Liver (tissue), 9 donors: ENCODE results near the gene GPX3. TPM values are rescaled to one million over a fixed set of nuclear protein-coding genes. Genes with fewer than 3 reads are reported as not detected.
A peak's percentile ranks its signal among the peaks of the same experiment; 100 is the strongest.

Source experiments
- DNase-seq: peaks from one replicate; pipeline ENCODE4 v3.0.0-alpha.2; 2017; ENCODE audit warnings: low spot score
- H3K27ac ChIP-seq, 2 donors: one replicate each; pipeline ENCODE4 v1.7.0; 2013; ENCODE audit warnings: inconsistent platforms in 2 of 2, low read length in 2 of 2, control low read depth in 1 of 2, low read depth in 1 of 2, mild to moderate bottlenecking in 1 of 2
- H3K27me3 ChIP-seq, 4 donors: one replicate each; pipeline versions ENCODE4 v1.6.1 to v1.7.0; 2013; ENCODE audit warnings: low read length in 3 of 4, inconsistent platforms in 1 of 4, mild to moderate bottlenecking in 1 of 4, moderate library complexity in 1 of 4; ENCODE audit not compliant: control insufficient read depth in 4 of 4, insufficient read depth in 4 of 4
- H3K36me3 ChIP-seq, 4 donors: one replicate each; pipeline versions ENCODE4 v1.6.1 to v1.7.0; 2013; ENCODE audit warnings: low read length in 3 of 4, mild to moderate bottlenecking in 3 of 4, low read depth in 1 of 4, moderate library complexity in 1 of 4; ENCODE audit not compliant: control insufficient read depth in 4 of 4, insufficient read depth in 3 of 4
- H3K4me1 ChIP-seq, 4 donors: one replicate each; pipeline versions ENCODE4 v1.6.1 to v1.7.0; 2013; ENCODE audit warnings: low read length in 3 of 4, mild to moderate bottlenecking in 3 of 4, moderate library complexity in 1 of 4; ENCODE audit not compliant: control insufficient read depth in 4 of 4, insufficient read depth in 4 of 4
- H3K4me3 ChIP-seq, 3 donors: one replicate each; pipeline versions ENCODE4 v1.6.1 to v1.7.0; 2013; ENCODE audit warnings: low read length in 3 of 3, control low read depth in 1 of 3, low read depth in 1 of 3, mild to moderate bottlenecking in 1 of 3
- H3K9ac ChIP-seq, 2 donors: one replicate each; pipeline ENCODE4 v1.7.0; 2013; ENCODE audit warnings: low read length in 2 of 2, mild to moderate bottlenecking in 2 of 2, moderate library complexity in 2 of 2, control low read depth in 1 of 2, low read depth in 1 of 2
- H3K9me3 ChIP-seq, 4 donors: one replicate each; pipeline versions ENCODE4 v1.6.1 to v1.7.0; 2013; ENCODE audit warnings: low read length in 3 of 4; ENCODE audit not compliant: control insufficient read depth in 4 of 4
- ATF3 ChIP-seq: IDR thresholded peaks from 2 replicates; pipeline ENCODE4 v1.6.1; 2016; ENCODE audit warnings: antibody characterized with exemption
- EGR1 ChIP-seq, 2 donors: IDR thresholded peaks; 2 replicates each; pipeline ENCODE4 v1.6.1; 2016 to 2018; ENCODE audit warnings: antibody characterized with exemption in 2 of 2, low read depth in 2 of 2
- FOXA1 ChIP-seq: IDR thresholded peaks from 2 replicates; pipeline ENCODE4 v1.6.1; 2016; ENCODE audit warnings: antibody characterized with exemption
- FOXA2 ChIP-seq: IDR thresholded peaks from 2 replicates; pipeline ENCODE4 v1.6.1; 2016; ENCODE audit warnings: antibody characterized with exemption
- GABPA ChIP-seq, 2 donors: IDR thresholded peaks in 1 of 2; conservative IDR thresholded peaks in 1 of 2; 2 replicates each; pipeline ENCODE4 v1.6.1; 2016; ENCODE audit warnings: antibody characterized with exemption in 2 of 2, mild to moderate bottlenecking in 1 of 2, moderate library complexity in 1 of 2
- HNF4A ChIP-seq, 2 donors: conservative IDR thresholded peaks; 2 replicates each; pipeline ENCODE4 v1.6.1; 2016; ENCODE audit warnings: antibody characterized with exemption in 2 of 2, mild to moderate bottlenecking in 2 of 2
- HNF4G ChIP-seq: IDR thresholded peaks from 2 replicates; pipeline ENCODE4 v1.6.1; 2016; ENCODE audit warnings: antibody characterized with exemption
- JUND ChIP-seq, 2 donors: IDR thresholded peaks; 2 replicates each; pipeline ENCODE4 v1.6.1; 2016; ENCODE audit warnings: antibody characterized with exemption in 2 of 2
- NR2F2 ChIP-seq: IDR thresholded peaks from 2 replicates; pipeline ENCODE4 v1.6.1; 2016; ENCODE audit warnings: antibody characterized with exemption
- RAD21 ChIP-seq, 2 donors: IDR thresholded peaks; 2 replicates each; pipeline ENCODE4 v1.6.1; 2016; ENCODE audit warnings: antibody characterized with exemption in 2 of 2, mild to moderate bottlenecking in 2 of 2
- RXRA ChIP-seq, 2 donors: IDR thresholded peaks; 2 replicates each; pipeline ENCODE4 v1.6.1; 2017 to 2018; ENCODE audit warnings: antibody characterized with exemption in 2 of 2, mild to moderate bottlenecking in 1 of 2
- SP1 ChIP-seq: IDR thresholded peaks from 2 replicates; pipeline ENCODE4 v1.6.1; 2018; ENCODE audit warnings: antibody characterized with exemption, mild to moderate bottlenecking
- TAF1 ChIP-seq: conservative IDR thresholded peaks from 2 replicates; pipeline ENCODE4 v1.6.1; 2016; ENCODE audit warnings: antibody characterized with exemption, mild to moderate bottlenecking
- YY1 ChIP-seq: IDR thresholded peaks from 2 replicates; pipeline ENCODE4 v1.6.1; 2016; ENCODE audit warnings: antibody characterized with exemption, mild to moderate bottlenecking
- ZBTB33 ChIP-seq: IDR thresholded peaks from 2 replicates; pipeline ENCODE4 v1.6.1; 2016; ENCODE audit warnings: antibody characterized with exemption
- whole genome bisulfite sequencing: extraction: QIAGEN DNeasy Blood & Tissue Kit; methylation state at CpG from one replicate; pipeline ENCODE4 v1.1.7; 2013; 5-methylcytosine and 5-hydroxymethylcytosine counted together
- polyA plus RNA-seq, 2 donors: library from polyadenylated mRNA; stranded (reverse) in 1 of 2; unstranded in 1 of 2; fragments of 200-250 nt in 1 of 2; fragments of >200 nt in 1 of 2; fragmentation: Nextera tagmentation in 1 of 2; extraction: Ambion mirVana in 1 of 2; gene quantifications; one replicate each; pipeline versions ENCODE4 v1.2.1 to v1.2.3, GENCODE V29; 2013 to 2015
- total RNA-seq, 2 donors: library from RNA; depleted of rRNA; stranded (reverse); fragments of >200 nt; gene quantifications; one replicate each; pipeline ENCODE4 v1.2.3, GENCODE V29; 2014
- TF ChIP-seq, protein P1 (sequence below): fragments of 150-350 bp; IDR thresholded peaks from 2 replicates; pipeline ENCODE4 v1.5.1; 2017; ENCODE audit warnings: improper control_type of control experiment, low read depth, low read length; ENCODE audit not compliant: missing input control
- TF ChIP-seq, protein P2 (sequence below): IDR thresholded peaks from 2 replicates; pipeline ENCODE4 v1.6.1; 2016; ENCODE audit warnings: antibody characterized with exemption
- TF ChIP-seq, protein P3 (sequence below): IDR thresholded peaks from 2 replicates; pipeline ENCODE4 v1.6.1; 2016; ENCODE audit warnings: antibody characterized with exemption, mild to moderate bottlenecking
- donor health status: healthy.
- donor health status: healthy.
- donor health status: healthy.
- donor health status: healthy.
- donor health status: healthy.

Gene GPX3
- total and polyA plus RNA-seq, 4 donors = 72.9 to 878 (median 237) TPM

GRCh38 chr5:151025250-151025606 lies 4.8 kb downstream of the GPX3 start:
- Histone ChIP-seq H3K9ac (no peak overlapping the region), H3K36me3 (peaks cover 10 to 49% (median 36%) of the 10 kb centered on the region in 4 donors), H3K9me3 (no peaks in the 10 kb centered on the region), H3K27me3 (no peaks in the 10 kb centered on the region), H3K4me3 (no peak overlapping the region), H3K4me1 (peaks cover 8 to 42% (median 21%) of the 10 kb centered on the region in 4 donors), H3K27ac (peak overlapping the region; percentile 49 to 83)
- no peak for TF ChIP-seq EGR1 (IDR thresholded peaks at IDR 0.05; ENCODE audit: low read depth in 2 of 2)
- TF ChIP-seq GABPA (IDR thresholded peaks at IDR 0.05 in 1 of 2, conservative IDR thresholded peaks at IDR 0.05 in 1 of 2) = no peak
- TF ChIP-seq YY1 = no peak
- no peak for TF ChIP-seq FOXA1
- TF ChIP-seq ZBTB33 = no peak
- TF ChIP-seq RXRA (IDR thresholded peaks at IDR 0.05) = no peak
- no peak for TF ChIP-seq NR2F2
- TF ChIP-seq, protein P1, sequence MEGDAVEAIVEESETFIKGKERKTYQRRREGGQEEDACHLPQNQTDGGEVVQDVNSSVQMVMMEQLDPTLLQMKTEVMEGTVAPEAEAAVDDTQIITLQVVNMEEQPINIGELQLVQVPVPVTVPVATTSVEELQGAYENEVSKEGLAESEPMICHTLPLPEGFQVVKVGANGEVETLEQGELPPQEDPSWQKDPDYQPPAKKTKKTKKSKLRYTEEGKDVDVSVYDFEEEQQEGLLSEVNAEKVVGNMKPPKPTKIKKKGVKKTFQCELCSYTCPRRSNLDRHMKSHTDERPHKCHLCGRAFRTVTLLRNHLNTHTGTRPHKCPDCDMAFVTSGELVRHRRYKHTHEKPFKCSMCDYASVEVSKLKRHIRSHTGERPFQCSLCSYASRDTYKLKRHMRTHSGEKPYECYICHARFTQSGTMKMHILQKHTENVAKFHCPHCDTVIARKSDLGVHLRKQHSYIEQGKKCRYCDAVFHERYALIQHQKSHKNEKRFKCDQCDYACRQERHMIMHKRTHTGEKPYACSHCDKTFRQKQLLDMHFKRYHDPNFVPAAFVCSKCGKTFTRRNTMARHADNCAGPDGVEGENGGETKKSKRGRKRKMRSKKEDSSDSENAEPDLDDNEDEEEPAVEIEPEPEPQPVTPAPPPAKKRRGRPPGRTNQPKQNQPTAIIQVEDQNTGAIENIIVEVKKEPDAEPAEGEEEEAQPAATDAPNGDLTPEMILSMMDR = no peak
- no peak for TF ChIP-seq ATF3
- TF ChIP-seq HNF4G = no peak
- no peak for TF ChIP-seq TAF1
- TF ChIP-seq, protein P2, sequence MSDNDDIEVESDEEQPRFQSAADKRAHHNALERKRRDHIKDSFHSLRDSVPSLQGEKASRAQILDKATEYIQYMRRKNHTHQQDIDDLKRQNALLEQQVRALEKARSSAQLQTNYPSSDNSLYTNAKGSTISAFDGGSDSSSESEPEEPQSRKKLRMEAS = no peak
- TF ChIP-seq SP1 = no peak
- TF ChIP-seq, protein P3, sequence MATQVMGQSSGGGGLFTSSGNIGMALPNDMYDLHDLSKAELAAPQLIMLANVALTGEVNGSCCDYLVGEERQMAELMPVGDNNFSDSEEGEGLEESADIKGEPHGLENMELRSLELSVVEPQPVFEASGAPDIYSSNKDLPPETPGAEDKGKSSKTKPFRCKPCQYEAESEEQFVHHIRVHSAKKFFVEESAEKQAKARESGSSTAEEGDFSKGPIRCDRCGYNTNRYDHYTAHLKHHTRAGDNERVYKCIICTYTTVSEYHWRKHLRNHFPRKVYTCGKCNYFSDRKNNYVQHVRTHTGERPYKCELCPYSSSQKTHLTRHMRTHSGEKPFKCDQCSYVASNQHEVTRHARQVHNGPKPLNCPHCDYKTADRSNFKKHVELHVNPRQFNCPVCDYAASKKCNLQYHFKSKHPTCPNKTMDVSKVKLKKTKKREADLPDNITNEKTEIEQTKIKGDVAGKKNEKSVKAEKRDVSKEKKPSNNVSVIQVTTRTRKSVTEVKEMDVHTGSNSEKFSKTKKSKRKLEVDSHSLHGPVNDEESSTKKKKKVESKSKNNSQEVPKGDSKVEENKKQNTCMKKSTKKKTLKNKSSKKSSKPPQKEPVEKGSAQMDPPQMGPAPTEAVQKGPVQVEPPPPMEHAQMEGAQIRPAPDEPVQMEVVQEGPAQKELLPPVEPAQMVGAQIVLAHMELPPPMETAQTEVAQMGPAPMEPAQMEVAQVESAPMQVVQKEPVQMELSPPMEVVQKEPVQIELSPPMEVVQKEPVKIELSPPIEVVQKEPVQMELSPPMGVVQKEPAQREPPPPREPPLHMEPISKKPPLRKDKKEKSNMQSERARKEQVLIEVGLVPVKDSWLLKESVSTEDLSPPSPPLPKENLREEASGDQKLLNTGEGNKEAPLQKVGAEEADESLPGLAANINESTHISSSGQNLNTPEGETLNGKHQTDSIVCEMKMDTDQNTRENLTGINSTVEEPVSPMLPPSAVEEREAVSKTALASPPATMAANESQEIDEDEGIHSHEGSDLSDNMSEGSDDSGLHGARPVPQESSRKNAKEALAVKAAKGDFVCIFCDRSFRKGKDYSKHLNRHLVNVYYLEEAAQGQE = no peak
- no peak for TF ChIP-seq FOXA2
- TF ChIP-seq JUND (IDR thresholded peaks at IDR 0.05) = no peak
- TF ChIP-seq HNF4A (conservative IDR thresholded peaks at IDR 0.05) = no peak
- TF ChIP-seq RAD21 (IDR thresholded peaks at IDR 0.05) = no peak
- no peak for DNase-seq
- WGBS = 91% methylated on average over 7 of the region's 7 CpGs
